DND-41 (cell line): ENCODE data around the gene KLKB1.

Experiments
- CTCF ChIP-seq: IDR thresholded peaks from 2 replicates; pipeline ENCODE4 v1.5.1; 2012; ENCODE audit warnings: borderline replicate concordance, low read length, moderate library complexity, mild to moderate bottlenecking; ENCODE audit not compliant: poor library complexity, severe bottlenecking; ENCODE audit errors: extremely low read depth
- EZH2 ChIP-seq: IDR thresholded peaks from 3 replicates; pipeline ENCODE4 v1.6.1; 2012; ENCODE audit warnings: borderline replicate concordance, low read depth, mild to moderate bottlenecking, moderate library complexity, low read length, inconsistent platforms; ENCODE audit not compliant: severe bottlenecking

GRCh38 chr4:186191200-186192065, 35.9 kb upstream of the KLKB1 start, which contains the start of gene CYP4V2:
- TF ChIP-seq CTCF: peak; percentile 49
- no peak for TF ChIP-seq EZH2
